HCEC 1CT (cell line): ENCODE measurements around the gene UBTD1.
A peak's percentile ranks its signal among the peaks of the same experiment; 100 is the strongest.
"Not testable (repeated sequence)": the region's sequence is repeated elsewhere in the genome, so short reads cannot be mapped to it uniquely, and the experiment has no call there.

Experiments
- DNase-seq: peaks from one replicate; pipeline ENCODE4 v3.0.0-alpha.2; 2017

Gene UBTD1

DNA sequence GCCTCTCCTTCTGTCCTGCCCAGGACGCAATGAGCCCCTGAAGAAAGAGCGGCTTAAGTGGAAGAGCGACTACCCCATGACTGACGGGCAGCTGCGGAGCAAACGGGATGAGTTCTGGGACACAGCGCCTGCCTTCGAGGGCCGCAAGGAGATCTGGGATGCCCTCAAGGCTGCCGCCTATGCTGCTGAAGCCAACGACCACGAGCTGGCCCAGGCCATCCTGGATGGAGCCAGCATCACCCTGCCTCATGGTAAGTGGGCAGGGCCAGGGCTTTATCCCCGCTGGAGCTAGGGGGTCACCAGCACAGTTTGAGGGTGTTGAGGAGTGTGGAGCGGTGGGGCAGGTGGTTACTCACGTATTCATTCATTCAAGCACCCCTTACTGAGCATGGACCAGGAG is 69.2 kb downstream of the UBTD1 start:
- no peak for DNase-seq

DNA sequence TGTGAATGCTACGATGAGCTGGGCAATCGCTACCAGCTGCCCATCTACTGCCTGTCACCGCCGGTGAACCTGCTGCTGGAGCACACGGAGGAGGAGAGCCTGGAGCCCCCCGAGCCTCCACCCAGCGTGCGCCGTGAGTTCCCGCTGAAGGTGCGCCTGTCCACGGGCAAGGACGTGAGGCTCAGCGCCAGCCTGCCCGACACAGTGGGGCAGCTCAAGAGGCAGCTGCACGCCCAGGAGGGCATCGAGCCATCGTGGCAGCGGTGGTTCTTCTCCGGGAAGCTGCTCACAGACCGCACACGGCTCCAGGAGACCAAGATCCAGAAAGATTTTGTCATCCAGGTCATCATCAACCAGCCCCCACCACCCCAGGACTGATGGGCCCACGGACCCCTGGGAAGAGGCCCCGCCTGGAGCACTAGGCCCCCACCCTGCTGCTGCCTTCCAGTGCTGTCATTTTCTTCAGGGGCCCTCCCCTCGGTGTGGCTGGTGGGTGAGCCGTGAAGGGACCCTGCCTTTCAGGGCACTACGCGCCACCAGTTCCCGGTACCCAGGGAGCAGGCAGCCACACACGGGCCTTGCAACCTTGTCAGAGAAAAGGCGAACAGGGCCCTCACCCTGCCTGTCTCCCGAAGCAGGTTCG is 71.5 kb downstream of the UBTD1 start:
- DNase-seq, result no peak

DNA sequence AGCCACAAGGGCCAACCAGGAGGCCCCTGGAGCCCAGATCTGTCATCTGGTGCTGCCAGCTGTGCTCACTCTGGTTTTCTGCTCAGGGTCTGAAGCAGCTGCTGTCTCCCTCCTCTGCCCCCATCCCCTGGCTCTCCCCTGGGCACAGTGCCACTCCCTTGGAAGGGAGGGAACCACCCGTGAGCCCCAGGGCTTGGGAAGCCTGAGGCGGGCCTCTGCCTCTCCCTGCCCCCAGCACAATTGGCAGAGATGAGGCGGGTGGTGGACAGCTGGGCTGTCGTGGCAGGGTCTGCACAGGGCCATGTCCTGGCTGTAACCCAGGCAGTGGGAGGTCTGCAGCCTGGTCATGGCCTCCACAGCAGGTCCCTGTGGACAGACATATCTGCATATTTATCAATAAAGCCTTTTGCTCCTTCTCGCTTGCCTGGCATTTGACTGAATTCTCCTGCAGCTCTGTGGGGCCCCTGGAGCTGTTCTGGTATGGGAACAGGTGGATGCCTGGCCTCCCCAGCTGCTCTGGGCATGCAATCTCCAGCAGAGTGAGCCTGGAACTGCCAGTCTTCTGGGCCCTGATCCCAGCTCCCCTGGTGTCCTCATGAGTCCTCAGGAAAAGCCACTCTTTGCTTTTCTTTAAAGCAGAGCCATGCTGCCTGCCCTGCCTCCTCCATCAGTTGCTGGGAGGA is 72.2 kb downstream of the UBTD1 start:
- no peak for DNase-seq

DNA sequence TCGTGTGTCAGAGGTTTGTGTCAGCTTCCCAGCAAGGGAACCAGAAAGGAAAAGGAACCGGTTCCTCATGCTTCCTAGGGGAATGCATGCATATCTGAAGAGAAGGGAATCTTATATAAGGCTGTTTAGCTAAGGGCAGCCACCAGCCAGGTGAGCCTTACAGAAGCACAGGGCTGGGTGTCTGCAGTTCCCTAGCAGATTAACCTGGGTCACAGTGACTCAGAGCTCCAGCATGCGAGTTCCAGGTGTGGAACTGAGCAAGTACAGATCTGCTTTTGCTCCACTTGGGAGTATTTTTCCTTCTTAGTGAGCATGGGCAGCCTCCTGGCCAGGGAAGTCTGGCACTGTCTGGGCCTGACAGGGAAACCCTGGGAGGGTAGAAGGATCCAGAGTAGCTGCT is 72.9 kb downstream of the UBTD1 start:
- DNase-seq, result no peak

DNA sequence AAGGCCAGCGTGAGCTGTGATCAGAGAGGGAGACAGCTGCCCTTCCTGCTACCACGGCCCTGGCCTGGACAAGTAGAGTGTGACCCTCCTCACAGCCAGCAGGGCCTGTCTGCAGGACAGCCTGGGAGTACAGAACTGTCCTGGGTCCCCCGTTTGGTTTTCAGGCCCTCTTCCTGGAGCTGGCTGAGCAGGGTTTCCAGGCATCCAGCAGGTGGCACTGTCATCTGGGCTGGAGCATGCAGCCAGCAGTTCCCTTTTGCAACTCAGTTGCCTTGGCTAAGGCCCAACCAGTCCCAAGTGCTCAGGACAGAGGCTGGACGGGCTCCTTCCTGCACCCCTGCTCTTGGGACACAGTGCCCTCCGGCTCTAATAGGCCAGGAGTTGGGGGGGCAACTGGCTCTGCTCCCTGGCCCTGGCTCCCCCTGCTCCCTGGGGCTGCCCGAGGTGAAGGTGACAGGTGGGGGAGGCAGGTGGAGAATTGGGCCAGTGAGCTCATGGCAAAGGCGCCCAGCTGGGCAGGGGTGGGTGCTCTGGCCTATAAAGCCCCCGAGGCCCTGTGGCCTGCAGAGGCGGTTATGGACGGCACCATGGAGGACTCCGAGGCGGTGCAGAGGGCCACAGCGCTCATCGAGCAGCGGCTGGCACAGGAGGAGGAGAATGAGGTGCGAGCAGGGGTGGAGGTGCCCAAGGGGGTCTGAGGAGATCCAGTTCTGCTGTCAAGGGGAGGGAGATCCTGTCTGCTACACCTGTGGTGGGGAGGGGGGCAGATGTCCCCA is 73.7 kb downstream of the UBTD1 start, which contains the start of gene ANKRD2:
Gene ANKRD2 (plus strand): TSS at position 566 of the 776 bp plus-strand sequence. CDS start 10 bp downstream, at position 576.
- peak; percentile 69 for DNase-seq

DNA sequence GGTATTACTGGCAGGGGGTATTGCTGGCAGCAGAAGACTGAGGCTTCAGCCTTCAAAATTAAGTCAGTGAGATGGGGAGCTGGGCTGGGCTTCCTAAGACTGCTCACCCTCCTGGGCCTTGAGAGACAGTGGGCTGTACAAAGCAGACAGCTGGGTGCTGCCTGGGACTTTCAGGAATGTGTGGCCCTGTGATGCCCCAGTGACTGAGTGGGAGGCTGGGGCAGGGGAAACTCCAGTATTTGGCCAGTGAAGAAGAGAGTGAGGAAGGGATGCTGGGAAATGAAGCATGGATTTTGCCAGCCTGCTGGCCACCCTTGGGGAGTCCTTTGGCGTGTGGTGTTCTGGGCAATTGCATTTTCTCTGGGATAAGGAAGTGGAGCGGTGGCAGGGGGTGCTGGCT is 74.3 kb downstream of the UBTD1 start:
- DNase-seq, result no peak

DNA sequence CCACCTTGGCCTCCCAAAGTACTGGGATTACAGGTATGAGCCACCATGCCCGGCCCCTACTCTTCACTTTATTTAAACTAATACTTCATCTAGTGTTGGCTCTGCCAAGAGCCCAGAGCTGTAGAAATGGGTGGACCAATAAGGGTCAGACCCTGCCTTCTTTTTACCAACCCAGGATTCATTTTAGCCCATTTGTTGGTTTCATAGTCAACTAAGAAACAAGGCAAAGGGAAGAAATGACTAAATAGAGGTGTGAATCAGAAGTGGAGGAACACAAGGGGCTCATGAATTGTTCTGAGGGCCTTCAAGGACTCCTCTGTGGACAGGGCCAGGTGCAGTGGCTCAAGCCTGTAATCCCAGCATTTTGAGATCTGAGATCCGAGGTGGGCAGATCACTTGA is 74.9 kb downstream of the UBTD1 start:
- no peak for DNase-seq

DNA sequence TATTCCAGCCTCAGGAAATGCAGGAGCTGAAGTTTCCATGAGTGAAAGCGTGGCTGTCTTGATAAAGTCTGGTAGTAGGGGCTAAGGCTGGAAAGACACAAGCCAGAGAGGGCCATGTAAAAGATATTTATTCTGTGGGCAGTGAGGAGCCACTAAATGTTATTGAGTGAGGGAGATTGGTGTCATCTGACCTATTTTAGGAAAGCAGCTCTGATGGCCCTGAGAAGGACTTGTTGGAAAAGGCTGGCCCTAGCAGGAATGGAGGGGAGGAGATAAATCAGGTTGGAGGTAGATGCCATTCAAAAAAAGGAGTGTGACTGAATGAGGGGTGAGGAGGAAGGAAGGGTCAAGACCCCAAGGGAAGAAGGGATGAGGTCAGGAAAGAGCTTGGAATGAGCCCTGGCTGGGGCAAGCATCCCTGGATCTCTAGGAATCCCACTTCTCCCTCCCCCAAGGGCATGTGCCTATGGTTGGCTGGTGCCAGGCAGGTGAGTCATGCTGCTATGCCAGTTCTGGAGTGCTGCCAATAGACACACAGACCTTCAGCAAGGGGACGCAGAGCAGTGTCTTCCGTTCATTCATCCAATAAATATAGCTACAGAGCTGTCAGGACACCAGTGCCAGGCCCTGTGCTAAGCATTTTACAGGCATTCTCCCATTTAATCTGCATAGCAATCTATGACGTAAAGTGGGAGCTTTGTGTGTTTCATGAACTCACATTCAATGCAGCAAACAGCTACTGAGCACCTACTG is 75.8 kb downstream of the UBTD1 start:
- DNase-seq, result peak; percentile 35

DNA sequence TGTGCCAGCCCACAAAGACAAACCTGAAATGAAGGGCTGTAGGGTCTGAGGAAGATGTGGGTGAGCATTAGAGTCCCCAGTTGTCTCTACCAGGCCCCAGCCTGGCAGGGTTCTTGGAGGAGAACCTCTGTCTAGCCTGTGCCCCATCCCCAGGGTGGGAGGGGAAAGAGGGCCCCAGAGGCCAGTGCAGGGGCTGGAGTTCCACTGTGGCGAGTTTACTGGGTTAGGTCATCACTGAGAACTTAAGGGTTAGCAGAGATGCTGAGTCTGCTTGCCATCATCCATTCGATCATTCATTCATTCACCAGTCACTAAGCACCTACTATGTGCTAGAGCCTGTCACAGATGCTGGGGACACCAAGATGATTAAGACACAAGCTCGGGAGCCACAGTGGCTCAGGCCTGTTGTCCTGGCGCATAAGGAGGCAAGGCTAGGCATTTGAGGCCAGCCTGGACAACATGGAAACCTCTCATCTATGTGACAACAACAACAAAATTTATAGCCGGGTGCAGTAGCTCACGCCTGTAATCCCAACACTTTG is 76.5 kb downstream of the UBTD1 start:
- no peak for DNase-seq

DNA sequence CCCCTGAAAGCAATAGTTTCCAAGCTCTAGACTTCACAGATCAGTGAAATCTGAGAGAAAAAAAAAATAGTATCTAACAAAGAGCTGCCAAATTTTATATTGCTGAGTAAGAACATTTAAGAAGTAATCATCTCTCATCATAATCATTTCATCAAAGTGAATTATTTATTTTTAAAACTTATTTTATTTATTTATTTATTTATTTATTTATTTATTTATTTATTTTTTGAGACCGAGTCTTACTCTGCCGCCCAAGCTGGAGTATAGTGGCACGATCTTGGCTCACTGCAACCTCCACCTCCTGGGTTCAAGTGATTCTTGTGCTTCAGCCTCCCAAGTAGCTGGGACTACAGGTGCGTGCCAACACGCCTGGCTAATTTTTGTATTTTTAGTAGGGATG is 77.8 kb downstream of the UBTD1 start:
- DNase-seq, result not testable (repeated sequence)

DNA sequence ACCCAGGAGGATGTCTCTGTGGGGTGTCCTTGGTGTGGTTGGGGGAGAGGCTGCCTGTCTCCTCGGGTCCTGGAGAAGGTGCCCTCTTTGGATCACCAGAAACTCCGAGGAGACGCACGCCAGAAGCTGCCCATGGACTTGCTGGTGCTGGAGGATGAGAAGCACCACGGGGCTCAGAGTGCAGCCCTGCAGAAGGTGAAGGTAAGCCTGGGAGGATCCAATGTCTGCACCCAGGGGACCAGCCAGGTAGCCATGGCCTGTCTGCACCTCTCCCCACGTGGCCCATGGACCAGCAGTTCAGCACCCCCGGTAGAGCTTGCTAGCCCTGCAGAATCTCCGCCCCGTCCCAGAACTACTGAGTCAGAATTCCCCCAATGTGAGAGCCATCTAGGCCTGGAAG is 79.0 kb downstream of the UBTD1 start:
- DNase-seq, result no peak

DNA sequence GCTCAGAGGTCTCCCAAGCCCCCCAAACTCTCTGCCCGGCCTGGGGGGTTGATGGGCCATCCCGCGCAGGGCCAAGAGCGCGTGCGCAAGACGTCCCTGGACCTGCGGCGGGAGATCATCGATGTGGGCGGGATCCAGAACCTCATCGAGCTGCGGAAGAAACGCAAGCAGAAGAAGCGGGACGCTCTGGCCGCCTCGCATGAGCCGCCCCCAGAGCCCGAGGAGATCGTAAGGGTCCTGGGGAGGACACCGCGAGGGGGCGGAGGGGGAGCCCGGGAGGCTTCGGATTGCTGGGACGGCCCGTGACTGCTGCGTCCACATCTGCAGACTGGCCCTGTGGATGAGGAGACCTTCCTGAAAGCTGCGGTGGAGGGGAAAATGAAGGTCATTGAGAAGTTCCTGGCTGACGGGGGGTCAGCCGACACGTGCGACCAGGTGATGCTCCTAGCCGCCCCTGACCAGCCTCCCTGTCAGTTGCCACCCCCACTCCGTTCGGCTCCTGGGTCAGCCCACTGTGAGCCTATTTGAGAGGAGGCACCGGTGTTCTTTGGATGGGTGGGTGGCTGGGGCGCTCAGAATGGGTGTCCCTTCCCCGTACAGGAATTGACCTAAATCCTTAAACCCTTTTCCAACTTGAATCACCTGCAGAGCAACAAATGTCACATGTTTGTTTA is 79.6 kb downstream of the UBTD1 start:
- DNase-seq, result no peak

DNA sequence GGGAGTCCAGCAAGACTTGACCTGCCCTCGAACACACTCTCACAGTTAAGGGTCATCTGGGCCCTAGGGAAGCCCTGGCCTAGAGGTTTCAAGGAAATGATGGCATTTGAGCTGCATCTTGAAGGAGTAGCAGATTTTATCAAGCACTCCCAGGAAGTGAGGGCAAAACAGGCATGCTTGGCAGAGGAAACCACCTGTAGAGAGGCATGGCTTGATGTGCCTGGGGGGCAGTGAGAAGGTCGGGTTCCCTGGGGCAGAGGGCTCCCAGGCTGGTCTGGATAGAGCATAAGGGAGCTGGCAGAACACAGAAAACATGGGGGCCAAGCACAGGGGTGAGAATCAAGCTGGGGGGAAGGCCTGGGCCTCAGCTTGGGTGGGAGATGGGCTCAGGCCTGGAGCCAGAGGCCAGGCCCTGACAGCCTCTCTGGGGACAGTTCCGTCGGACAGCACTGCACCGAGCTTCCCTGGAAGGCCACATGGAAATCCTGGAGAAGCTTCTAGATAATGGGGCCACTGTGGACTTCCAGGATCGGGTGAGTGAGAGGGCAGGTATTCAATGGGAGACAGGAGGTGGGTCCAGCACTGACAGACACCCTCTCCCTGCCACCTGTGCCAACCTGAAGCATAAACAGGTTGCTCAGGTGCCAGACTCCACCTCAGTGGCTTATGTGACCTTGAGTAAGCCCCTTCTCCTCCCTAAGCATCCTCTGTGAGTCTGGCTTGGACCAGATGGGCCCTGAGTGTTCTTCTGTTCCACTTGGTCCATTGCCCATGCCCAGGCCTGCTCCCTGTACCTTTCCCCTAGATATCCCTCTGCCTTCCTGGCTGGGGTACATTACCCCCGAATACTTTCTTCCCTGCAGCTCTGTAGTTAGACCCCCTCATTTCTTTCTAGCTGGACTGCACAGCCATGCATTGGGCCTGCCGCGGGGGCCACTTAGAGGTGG is 82.0 kb downstream of the UBTD1 start:
- no peak for DNase-seq

DNA sequence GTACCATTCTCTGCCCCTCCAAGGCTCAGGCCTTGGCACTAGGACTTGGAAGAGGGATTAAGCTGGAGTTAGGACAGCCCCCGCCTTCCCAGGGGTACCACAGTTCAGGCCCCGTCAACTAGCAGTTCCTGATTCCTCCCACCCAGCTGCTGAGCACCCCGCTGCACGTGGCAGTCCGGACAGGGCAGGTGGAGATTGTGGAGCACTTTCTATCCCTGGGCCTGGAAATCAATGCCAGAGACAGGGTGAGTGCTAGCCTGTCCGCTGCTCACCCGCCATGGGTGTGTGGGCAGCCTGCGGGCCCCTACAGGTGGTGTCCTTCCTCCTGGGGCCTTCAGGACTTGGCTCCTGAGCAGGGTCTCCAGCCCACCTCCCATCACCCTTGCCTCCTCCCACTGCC is 83.4 kb downstream of the UBTD1 start:
- DNase-seq, result no peak

DNA sequence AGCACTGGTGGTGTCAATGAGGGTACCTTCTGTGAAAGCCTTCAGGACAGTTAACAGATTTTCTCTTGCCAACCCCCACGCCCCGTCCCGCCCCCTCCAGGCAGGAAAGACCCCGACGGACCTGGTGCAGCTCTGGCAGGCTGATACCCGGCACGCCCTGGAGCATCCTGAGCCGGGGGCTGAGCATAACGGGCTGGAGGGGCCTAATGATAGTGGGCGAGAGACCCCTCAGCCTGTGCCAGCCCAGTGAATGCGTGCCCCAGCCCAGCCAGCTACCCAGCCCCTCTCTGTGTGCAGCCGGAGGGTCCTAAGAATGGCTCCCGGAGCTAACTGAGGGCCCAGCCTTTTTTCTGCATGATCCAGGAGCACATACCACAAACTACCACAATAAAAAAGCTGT is 84.8 kb downstream of the UBTD1 start:
- no peak for DNase-seq

DNA sequence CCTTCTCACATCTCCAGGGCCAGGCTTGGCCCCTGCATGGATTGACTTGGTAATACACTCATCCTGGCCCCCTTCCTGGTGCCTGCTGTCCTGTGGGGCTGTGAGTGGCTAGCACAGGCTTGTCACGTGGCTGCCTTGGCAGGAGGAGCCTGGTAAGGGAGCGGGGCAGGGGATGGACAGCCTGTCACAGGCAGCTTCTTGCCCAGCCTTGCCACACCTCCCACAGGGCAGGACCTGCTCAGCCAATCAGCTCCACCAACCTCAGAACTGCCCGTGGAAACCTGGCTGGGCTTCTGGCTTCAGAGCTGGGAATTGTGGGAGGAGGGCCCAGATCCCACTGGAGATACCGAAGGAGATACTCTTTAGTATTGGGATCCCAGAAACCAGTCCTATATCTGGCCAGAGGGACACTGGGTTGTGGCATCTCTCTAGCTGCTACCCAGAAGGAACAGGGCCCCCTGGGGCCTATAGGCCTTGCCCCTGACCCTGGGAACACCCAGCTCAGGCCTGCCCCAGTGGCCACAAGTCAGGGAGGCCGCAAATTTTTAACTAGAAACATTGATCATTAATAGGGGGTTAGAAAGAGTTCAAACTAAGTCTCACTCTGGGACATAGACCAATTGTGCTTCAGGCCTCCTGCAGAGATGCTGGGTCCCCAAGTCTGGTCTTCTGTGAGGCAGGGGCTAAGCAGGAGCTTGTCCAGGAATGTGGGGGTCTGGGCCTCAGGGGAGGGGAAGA is 85.5 kb downstream of the UBTD1 start, which contains the start of gene HOGA1:
Gene HOGA1 (plus strand): TSS at position 330 of the 738 bp plus-strand sequence. CDS start 315 bp downstream, at position 645.
- peak; percentile 70 for DNase-seq

DNA sequence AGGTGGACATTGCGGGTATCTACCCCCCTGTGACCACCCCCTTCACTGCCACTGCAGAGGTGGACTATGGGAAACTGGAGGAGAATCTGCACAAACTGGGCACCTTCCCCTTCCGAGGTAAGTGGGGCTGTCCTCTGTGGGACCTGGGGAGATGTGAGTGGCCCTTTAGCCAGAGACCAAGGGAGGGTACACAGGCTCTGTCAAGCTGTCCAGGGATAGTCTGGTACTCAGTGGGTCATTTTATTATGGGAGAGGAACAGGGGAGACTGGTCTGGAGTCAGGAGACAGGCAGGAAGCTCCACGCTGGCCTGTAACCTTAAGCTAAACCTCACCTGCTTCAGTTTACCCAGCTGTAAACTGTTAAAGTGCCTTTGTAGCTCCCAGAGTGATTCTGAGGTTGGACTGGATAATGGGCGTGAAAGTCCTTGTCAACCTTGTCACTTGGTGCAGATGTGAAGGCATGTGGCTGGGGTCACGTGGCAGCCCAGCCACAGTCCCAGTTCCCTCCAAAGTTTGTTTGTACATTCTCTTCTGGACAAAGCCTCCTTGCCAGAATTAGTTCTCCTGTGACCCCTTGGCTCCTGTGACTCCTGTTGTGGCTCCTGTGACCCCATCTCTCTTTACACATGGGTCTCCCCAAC is 86.2 kb downstream of the UBTD1 start:
- no peak for DNase-seq

DNA sequence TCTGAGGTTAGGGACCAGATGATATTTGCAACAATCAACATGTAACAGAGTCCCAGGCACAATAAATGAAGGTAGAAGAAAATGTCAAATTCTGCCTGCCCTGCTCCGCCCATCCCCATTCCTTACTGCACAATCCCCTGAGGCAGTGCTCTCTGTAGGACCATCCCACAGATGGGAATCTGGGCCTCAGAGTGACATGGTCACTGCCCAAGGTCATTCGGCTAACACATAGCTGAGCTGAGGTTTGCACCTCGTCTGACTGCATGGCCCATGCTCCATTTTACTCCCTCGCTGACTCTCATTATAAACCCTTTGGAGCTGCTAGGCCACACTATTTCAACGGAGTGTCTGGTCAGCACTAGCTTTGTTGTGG is 86.7 kb downstream of the UBTD1 start:
- no peak for DNase-seq

DNA sequence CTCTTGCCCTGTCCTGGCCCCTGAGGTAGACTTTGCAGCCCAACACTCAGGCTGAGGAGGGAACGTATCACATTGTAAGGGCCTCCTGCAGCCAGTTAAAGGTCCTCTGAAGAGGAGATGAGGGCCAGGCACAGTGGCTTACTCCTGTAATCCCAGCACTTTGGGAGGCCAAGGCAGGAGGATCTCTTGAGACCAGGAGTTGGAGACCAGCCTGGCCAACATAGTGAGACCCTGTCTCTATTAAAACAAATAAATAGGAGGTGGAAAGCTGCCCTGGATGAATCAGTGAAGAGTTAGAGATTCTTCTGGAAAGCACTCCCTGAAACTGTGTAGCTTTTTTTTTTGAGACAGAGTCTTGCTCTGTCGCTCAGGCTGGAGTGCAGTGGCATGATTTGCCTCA is 88.5 kb downstream of the UBTD1 start:
- no peak for DNase-seq

DNA sequence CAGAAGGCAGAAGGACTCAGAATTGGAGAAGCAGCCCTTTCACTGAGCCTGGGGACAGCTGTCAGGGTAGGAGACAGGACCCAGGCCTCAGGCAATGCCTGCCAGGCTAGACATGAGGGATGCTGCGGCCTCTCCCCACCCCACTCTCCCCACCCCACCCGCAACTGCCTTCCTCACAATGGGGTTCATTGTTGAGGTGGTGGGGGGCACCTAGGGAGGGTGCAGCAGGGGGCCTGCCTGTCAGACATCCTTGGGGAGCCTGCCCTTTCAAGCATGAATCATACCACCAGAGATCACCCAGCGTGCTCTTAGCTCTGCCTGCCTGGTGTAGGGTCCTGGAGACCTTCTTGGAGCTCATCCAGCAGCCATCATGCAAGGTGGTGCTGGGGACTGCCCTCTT is 90.8 kb downstream of the UBTD1 start, which contains the start of gene C10orf62:
Gene C10orf62 (plus strand): TSS at position 243 of the 400 bp plus-strand sequence. CDS start 177 bp downstream, outside the sequence.
- DNase-seq, result no peak
